Measurements from ENCODE around the gene MRPS6. TPM values are rescaled to one million over a fixed set of nuclear protein-coding genes. Genes with fewer than 3 reads are reported as not detected.

MRPS6 gene
- total and polyA plus RNA-seq, 10 of the 15 experiments (the other 5 are each of a cell fraction or from before 2014, with no cell fraction given), result 32.5 to 232 (median 90.3) TPM

- no peak overlapping the region for H3K4me3 ChIP-seq
- SMC1A ChIA-PET (ENCODE audit: uncharacterized antibody, unreplicated experiment), result interaction anchor here (2.6 kb wide), 1 partner anchor 130 kb away, joined by 8 read pairs; no protein-coding TSS in a partner anchor
- no TSS peak for BruUV-seq (replicated peaks)
- TF ChIP-seq ASH2L (IDR thresholded peaks at IDR 0.05; ENCODE audit: borderline replicate concordance, low read depth) (no peak), HDGF (IDR thresholded peaks at IDR 0.05) (no peak), MEF2B (IDR thresholded peaks at IDR 0.05; ENCODE audit: partially characterized antibody, poor library complexity, severe bottlenecking) (no peak), E4F1 (IDR thresholded peaks at IDR 0.05; ENCODE audit: borderline replicate concordance, partially characterized antibody) (no peak), NR2C1 (IDR thresholded peaks at IDR 0.05) (no peak), USF1 (IDR thresholded peaks at IDR 0.05; ENCODE audit: borderline replicate concordance, extremely low read length, insufficient read depth, low read depth, low read length) (no peak), MTA2 (IDR thresholded peaks at IDR 0.05; ENCODE audit: low read depth) (no peak), RELB (IDR thresholded peaks at IDR 0.05; ENCODE audit: low read depth) (no peak), CEBPB (IDR thresholded peaks at IDR 0.05; ENCODE audit: borderline replicate concordance in 1 of 2, low read depth in 2 of 2, low read length in 2 of 2) (no peak), NFYA (IDR thresholded peaks at IDR 0.05; ENCODE audit: borderline replicate concordance, low read depth, low read length) (no peak), RUNX3 (IDR thresholded peaks at IDR 0.05; ENCODE audit: low read length) (no peak), ZBED1 (IDR thresholded peaks at IDR 0.05; ENCODE audit: borderline replicate concordance) (no peak), SMARCA5 (IDR thresholded peaks at IDR 0.05) (no peak), HSF1 (IDR thresholded peaks at IDR 0.05; ENCODE audit: low read depth, low read length) (no peak), ZNF622 (IDR thresholded peaks at IDR 0.05) (no peak), POLR2AphosphoS2 (IDR thresholded peaks at IDR 0.05; ENCODE audit: low read depth, low read length) (no peak)
- no peaks in the 10 kb centered on the region for H3K27me3 ChIP-seq (replicated peaks in 1 of 2; ENCODE audit: control insufficient read depth in 2 of 2, insufficient read depth in 2 of 2, low read length in 1 of 2)
- FAIRE-seq (no peak), ATAC-seq (no peak), DNase-seq (ENCODE audit: low read depth, low spot score) (no peak)
- intact Hi-C loops (cut with micrococcal nuclease; ENCODE audit: unreplicated experiment), result no loop called here
- WGBS (ENCODE audit: insufficient coverage, insufficient replicate concordance, low lambda C conversion rate, missing lambda C conversion rate), result 90% methylated on average over 4 of the region's 4 CpGs
- RAD21 ChIA-PET (ENCODE audit: unreplicated experiment), result no interaction called here
- H2AFZ ChIP-seq (ENCODE audit: control insufficient read depth, low read depth, low read length), result no peak overlapping the region
- H3K9me3 ChIP-seq (replicated peaks; ENCODE audit: control insufficient read depth, insufficient read depth, low read length), result no peaks in the 10 kb centered on the region
- H3K9ac ChIP-seq (ENCODE audit: control insufficient read depth, insufficient read depth, low read length), result no peak overlapping the region
- POLR2A ChIA-PET, result no interaction called here
- in situ Hi-C loops (cut with MboI), result no loop called here
- no peak overlapping the region for H3K27ac ChIP-seq (ENCODE audit: control insufficient read depth, insufficient read depth)
- H3K79me2 ChIP-seq (ENCODE audit: control insufficient read depth, insufficient read depth, low read length), result no peaks in the 10 kb centered on the region
- no peaks in the 10 kb centered on the region for H4K20me1 ChIP-seq (ENCODE audit: control insufficient read depth, insufficient read depth)
- no peaks in the 10 kb centered on the region for H3K4me1 ChIP-seq (ENCODE audit: control insufficient read depth, insufficient read depth, low read length)
- H3K4me2 ChIP-seq (ENCODE audit: control insufficient read depth, insufficient read depth), result no peak overlapping the region
- CTCF ChIA-PET, result interaction anchor here (1.5 kb wide), 1 partner anchor 19 kb away, joined by 3 read pairs; no protein-coding TSS in a partner anchor
- H3K36me3 ChIP-seq (ENCODE audit: control insufficient read depth in 2 of 2, insufficient read depth in 2 of 2, low read length in 1 of 2), result no peaks in the 10 kb centered on the region
Observed at GRCh38 chr21:34054259-34054658, 19.1 kb upstream of the MRPS6 start.

Data from GM12878 (cell line).